HG03439 (cell line): ENCODE data around the gene CST11.

Experiments
- ATAC-seq: cut with Tn5 transposase; IDR thresholded peaks from one replicate; pipeline ENCODE4 v1.9.1; 2021; ENCODE audit warnings: mild to moderate bottlenecking, moderate library complexity; ENCODE audit not compliant: unreplicated experiment

Gene CST11

GRCh38 chr20:23454816-23455215, 2.1 kb upstream of the CST11 start:
- ATAC-seq = no peak

- no peak for ATAC-seq
Measured at GRCh38 chr20:23453549-23454543, 1.2 kb upstream of the CST11 start.

GRCh38 chr20:23451956-23452487, 654 bp downstream of the CST11 start:
- ATAC-seq = no peak

- ATAC-seq = no peak
Measured at GRCh38 chr20:23450877-23451276, 1.8 kb downstream of the CST11 start.

- no peak for ATAC-seq
Measured at GRCh38 chr20:23449421-23449820, 3.3 kb downstream of the CST11 start.

- no peak for ATAC-seq
Measured at GRCh38 chr20:23448167-23448566, 4.5 kb downstream of the CST11 start.

- ATAC-seq = no peak
Measured at GRCh38 chr20:23446505-23446904, 6.2 kb downstream of the CST11 start.

- no peak for ATAC-seq
Measured at GRCh38 chr20:23445596-23446217, 7.0 kb downstream of the CST11 start.

- ATAC-seq = no peak
Measured at GRCh38 chr20:23444859-23445258, 7.8 kb downstream of the CST11 start.

GRCh38 chr20:23442436-23442835, 10.2 kb downstream of the CST11 start:
- no peak for ATAC-seq

GRCh38 chr20:23441850-23442313, 10.8 kb downstream of the CST11 start:
- no peak for ATAC-seq

GRCh38 chr20:23440004-23440403, 12.7 kb downstream of the CST11 start:
- no peak for ATAC-seq

- no peak for ATAC-seq
Measured at GRCh38 chr20:23438661-23439060, 14.0 kb downstream of the CST11 start.

- ATAC-seq = no peak
Measured at GRCh38 chr20:23437126-23437899, 15.4 kb downstream of the CST11 start.

GRCh38 chr20:23436681-23437080, 16.0 kb downstream of the CST11 start:
- ATAC-seq = no peak

- no peak for ATAC-seq
Measured at GRCh38 chr20:23435626-23436539, 16.8 kb downstream of the CST11 start.

- no peak for ATAC-seq
Measured at GRCh38 chr20:23434521-23435313, 18.0 kb downstream of the CST11 start.

GRCh38 chr20:23433628-23434027, 19.0 kb downstream of the CST11 start:
- ATAC-seq = no peak

- ATAC-seq = no peak
Measured at GRCh38 chr20:23425129-23425528, 27.5 kb downstream of the CST11 start.
